SHP77 (cell line): ENCODE results near the gene RPL13.
"Not testable (repeated sequence)": the region's sequence is repeated elsewhere in the genome, so short reads cannot be mapped to it uniquely, and the experiment has no call there.

ENCODE experiments used
- DNase-seq, 2 experiments: peaks; one replicate each; lab custom pipeline; 2025; lab: John Stamatoyannopoulos, UW

Gene RPL13

DNA sequence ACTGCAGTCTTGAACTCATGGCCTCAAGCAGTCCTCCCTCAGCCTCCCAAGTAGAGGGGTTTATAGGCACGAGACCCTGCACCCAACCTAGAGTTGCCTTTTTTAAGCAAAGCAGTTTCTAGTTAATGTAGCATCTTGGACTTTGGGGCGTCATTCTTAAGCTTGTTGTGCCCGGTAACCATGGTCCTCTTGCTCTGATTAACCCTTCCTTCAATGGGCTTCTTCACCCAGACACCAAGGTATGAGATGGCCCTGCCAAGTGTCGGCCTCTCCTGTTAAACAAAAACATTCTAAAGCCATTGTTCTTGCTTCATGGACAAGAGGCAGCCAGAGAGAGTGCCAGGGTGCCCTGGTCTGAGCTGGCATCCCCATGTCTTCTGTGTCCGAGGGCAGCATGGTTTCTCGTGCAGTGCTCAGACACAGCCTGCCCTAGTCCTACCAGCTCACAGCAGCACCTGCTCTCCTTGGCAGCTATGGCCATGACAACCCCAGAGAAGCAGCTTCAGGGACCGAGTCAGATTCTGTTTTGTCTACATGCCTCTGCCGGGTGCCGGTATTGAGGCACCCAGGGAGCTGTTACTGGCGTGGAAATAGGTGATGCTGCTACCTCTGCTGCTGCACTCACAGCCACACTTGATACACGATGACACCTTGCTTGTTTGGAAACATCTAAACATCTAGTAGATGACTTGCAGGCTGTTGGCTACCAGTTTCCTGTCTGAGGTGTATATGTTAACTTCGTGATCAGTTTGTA lies 3.3 kb downstream of the RPL13 start:
- no peak for DNase-seq

DNA sequence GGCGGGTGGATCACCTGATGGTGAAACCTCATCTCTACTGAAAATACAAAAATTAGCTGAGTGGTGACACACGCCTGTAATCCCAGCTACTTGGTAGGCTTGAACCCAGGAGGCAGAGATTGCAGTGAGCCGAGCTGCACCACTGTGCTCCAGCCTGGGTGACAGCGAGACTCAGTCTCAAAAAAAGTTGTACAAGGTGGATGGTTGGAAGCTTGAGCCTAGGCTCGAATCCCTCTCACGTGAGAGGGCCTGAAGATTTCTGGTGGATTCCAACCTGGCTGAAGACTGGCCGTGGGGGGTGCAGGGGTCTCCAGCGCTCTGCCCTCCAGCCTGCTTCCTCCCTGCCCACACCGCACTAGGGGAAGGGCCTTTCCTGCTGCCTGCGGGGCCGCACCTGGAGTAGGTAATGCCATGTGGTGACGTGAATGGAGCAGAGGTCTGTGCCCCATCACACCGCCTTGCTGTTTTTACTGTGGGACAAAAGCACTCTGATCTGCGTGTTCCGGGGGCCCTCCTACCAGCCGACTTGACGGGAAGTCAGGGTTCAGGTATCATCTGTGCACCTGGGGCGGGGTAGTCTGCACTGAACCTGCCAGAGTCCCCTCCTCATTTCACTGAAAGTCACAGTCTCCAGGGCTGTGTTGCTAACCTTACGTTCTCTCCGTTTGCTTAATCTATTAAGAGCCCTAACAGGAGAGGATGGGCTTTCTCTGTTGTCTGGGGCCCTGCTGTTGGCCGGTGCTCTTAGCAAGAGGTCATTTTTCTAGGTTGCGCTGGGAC lies 4.2 kb downstream of the RPL13 start:
- no peak for DNase-seq

DNA sequence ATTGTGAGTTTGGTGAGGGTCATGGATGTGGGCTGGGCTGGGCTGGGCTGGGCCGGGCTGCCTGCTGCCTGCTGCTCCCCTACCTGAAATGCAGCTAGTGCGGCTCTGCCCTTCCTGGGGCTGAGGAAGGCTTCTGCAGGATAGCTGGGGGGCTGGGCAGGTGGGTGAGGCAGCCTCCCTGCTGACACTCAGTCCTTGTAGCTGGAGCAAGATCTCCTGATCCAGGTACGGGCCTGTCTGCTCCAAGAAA lies 4.7 kb downstream of the RPL13 start:
- peak in 1 of 2 experiments; percentile 28 for DNase-seq

DNA sequence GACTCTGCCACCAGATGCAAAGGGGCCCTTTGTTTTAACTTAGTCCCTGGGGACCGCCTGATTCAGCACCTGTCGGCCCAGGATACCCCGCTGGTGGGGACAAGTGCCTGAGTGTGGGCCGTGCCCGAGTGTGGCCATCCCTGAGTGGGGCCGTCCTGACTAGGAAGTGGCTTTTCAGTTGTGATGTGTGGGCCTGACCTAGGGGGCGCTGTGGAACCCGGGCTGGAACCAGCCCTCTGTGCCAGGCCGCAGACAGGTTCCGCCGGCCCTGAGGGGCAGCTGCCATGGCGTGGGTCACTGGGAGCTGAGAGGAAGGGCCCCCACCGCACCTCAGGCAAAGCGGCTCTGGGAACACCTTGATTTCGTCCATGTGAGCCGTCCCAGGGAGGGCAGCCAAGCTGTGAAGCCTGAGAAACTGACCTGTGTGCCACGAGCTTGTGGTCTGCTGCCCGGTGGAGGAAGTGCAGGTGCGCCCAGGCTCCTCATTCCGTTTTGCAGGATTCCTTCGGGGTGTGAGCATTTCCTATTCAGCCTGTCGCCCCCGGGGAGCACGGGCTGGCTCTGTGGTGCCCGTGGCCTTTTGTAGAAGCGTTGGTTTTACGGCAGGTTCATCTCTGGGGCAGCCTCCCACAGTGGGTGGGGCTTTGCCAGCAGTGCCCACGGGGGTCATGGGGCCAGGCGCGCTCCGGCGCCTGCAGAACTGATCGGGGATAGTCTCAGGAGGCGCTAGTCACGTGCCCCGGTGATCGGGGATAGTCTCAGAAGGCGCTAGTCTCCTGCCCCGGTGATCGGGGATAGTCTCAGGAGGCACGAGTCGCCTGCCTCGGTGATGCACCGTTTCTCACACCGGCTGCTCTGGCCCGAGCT lies 5.3 kb downstream of the RPL13 start:
- peak; percentile 30 to 62 for DNase-seq

DNA sequence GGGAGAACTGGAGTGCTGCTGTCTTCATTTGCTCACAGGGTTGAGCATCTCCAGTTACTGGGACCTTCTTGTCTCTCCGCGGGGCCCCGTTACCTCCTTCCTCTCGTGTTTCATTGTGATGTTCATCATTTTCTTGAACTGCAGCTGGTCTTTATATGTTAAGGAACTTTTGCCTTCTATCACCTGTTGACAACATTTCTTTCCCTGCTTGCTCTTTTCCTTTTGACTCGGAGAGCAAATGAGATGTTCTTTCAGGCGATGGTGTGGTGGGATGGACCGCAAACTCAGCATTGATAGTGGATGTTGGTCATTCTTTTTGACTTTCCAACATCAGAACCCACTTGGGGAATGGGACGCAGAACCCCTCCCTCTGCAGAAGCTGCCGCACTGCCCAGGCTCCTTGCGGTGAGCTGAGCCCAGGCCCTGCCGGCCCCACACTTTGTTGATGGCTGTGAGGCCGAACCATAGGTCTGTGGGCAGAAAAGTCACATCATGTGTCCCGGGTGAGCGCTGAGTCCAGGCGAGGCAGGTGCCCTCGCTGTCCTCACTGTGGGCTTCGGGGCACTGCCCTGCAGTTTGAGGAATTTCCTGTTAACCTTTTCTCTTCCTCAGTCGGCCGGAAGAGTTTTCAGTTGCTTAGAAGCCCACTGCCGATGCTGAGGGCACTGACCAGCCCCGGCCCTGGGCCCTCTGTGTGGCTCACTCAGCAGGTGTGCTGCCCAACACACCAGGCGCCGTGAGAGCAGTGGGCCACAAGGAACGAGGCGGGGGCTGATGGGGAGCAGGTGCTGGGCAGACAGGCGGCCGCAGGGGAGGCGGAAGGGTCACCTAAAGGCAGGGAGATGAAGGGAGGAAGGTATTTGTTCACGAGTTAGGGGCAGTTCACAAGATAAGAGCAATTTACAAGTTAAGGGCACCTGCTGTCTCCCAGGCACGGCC lies 7.4 kb downstream of the RPL13 start:
- DNase-seq = no peak

DNA sequence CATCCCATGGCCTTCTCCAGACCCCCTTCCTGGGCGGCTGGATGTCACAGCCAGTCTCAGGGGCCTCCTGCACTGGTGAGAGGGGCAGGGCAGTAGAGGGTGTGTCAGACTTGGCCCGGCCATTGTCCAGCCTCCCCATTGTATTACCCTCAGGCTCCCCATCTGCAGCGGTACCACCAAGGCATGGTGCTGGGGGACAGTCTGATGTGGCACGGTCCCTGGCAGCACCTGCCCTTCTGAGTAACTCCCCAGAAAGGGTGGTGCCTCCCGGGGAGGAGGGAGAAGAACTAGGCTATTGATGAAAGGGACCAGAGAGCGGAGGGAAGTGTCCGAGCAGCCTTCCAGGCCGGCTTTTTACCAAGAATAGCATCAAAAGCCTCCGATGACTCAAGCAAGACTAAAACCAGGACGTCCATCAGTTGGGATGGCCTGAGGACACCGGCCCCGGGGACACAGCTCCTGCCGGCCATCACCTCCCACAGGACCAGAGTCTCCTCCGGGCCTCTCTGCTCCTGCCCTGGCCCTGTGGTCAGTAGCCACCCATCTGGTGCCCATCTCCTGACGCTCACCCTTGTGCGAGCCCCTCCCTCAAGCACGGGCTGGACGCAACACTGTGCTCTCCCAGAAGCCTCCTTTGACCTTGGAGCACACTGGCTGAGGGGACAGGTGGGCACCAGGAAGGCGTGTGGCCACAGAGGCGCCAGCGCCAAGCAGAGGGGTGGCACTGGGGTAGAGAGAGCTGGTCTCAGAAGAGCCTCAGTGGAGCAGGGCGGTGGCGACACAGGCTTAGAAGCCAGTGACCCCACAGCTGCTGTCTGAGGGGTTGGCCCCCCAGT lies 9.2 kb downstream of the RPL13 start:
- no peak for DNase-seq

DNA sequence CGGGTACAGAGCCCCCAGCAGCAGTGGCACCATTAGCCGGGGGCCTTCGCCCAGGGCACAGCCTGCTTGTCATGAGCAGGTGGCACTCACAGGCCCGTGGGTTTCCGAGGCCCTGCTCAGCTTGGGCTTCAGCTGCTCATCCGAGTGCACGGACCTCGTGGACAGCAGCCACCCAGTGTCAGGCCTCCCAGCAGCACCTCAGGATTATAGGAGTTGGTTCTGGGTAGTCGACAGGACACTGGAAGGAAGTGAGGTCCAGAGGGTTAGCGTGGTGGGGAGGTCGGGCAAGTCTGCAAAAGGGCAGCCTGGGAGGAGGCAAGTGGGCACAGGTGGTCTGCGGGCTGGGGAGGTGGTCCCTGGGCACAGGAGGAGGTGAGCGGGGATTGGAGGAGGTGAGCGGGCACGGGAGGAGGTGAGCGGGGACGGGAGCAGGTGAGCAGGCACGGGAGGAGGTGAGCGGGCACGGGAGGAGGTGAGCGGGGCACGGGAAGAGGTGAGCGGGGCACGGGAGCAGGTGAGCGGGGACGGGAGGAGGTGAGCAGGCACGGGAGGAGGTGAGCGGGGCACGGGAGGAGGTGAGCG lies 10.0 kb downstream of the RPL13 start:
- DNase-seq = no peak

DNA sequence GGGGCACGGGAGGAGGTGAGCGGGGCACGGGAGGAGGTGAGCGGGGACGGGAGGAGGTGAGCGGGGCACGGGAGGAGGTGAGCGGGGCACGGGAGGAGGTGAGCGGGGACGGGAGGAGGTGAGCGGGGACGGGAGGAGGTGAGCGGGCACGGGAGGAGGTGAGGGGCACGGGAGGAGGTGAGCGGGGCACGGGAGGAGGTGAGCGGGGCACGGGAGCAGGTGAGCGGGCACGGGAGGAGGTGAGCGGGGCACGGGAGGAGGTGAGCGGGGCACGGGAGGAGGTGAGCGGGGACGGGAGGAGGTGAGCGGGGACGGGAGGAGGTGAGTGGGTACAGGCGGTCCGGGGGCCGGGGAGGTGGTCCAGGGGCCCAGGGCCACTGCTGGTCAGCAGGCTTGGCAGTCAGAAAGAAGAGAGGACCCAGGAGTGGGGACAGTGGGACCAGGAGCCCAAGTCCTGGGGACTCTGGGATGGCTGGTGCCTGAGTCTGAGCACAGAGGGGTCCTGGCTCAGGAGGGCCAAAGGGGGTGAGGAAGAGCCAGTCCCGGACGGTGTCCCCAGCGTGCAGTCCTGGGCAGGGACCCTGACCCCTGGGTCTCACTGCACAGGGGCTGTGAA lies 10.6 kb downstream of the RPL13 start:
- not testable (repeated sequence) for DNase-seq

DNA sequence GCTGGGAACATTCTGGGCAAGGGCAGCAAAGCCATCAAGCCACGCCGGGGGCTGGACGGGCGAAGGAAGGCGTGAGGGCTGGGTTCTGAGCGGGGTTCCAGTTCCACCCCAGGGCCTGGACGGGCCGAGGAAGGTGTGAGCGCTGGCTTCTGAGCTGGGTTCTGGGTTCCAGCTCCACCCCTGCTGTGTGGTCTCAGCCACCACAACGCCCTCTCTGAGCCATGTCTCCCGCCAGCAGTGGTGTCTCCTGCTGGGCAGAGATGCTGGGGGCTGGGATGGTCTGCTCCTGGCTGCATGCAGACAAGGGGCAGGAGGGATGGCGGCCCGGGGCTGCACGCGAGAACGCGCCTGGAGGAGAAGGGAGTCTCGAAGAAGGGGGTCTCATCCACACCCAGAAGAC lies 11.2 kb downstream of the RPL13 start:
- DNase-seq = no peak

DNA sequence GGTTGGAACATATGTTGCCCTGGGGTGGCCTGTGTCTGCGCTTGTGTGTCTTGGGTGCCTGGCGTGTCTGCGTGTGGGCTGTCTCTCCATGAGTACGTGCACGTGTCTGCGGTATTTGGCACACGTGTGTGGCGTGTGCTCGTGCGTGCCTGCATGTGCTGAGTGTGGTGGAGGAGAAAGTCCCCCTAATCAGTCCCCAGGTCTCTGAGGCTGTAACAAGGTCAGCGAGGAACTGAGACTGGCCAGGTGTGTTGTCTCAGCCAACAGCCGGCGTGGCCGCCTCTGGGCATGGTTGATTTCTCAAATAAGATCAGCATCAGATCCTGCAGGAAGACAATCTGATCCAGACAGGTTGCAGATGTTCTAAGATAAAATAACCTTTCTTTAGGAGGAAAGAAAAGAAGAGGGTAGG lies 11.6 kb downstream of the RPL13 start:
- DNase-seq = no peak

DNA sequence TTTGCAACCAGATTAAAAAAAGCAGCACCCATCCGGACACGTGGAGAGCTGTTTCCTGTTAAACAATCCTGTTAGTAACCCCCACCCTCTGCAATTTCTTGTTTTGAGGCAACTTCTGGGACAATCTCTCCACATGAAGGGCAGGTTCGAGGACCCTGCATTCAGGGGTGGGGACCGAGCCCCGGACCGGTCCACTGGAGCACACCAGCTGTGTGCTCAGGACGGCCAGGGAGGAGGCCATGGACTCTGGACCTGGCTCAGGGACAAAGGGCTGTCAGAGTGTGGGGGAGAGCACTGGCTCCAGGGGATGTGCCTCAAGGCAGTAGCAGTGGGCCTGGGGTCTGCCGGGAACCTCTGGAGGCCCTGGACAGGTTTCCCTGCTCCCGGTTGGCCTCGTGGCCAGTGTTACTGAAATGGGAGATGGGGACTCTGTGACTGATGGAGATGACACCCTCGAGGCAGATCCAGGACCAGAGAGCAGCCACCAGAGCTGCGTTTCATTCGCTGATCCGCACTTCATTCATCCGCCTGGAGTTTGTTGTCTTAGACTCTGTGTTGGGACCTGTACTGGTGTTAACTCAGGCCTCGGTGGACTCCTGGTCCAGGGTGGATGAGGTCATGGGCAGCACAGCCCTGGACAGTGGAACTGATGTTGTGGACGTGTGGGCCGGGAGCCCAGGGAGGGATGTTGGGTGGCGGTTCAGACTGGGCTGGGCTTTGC lies 12.2 kb downstream of the RPL13 start:
- no peak for DNase-seq

DNA sequence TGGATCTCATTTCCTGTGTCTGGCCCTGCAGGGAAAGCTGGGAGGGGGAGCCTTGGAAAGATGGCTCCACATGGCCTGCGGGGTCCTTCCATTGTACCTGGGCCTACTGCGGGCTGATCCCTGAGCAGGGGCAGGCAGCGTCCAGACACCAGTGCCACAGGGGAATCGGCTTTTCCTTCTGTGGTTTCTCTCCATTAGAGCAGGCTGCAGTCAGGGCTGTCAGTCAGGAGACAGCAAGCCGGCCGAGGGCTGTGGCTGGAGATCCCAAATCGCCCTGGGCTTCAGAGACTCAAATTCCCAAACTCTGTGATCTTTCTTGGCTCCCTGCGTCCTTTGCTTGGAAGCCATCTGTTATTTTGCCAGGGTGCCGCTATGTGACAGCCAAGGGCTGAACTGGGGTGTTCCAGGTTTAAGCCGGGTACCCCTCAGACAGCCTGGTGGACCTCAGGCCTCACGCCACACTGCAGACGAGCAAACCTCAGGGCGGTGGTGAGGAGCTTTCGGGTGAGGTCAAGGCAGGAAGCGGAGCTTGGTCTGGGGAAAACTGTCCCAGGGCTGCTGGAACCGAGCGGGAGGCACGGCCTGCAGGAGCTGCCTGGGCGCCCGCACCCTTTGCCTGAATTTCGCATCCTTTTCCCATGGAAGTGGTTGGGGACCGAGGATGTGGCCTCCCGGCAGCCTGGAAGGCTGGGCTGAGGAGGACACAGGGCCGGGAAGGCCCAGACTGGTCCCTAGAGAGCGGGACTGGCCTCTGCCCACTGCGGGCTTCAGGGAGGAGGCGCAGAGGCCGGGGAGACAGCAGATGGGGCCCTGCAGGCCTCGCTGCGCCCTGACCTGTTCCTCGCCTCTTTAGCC lies 13.6 kb downstream of the RPL13 start:
- no peak for DNase-seq

DNA sequence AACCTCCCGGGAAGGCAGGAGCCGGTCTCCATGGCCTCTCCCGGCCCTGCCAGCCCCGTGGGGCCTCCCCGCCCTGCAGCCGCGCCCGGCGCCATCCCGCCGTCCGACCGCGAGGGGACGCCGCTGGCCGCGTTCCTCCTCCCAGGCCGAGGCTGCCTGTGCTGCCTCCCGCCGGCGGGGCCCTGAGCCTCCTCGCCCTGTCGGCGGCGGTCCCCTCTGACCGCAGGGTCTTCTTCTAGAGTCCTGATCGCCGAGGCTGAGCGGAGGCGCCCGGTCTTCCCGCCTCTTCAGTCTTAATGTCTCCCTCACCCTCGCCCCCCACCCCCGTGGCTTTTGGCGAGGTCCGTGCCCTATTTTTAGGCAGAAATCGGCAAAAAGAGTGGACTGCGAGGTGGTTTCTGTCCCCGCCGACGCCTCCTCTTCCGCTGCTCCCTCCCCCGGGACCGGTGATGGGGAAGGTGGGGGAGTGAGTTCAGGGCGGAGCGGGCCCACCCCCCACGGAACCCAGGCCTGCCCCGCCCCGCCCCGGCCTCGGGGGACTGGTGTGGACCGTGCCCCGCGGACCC lies 14.3 kb downstream of the RPL13 start:
- no peak for DNase-seq

DNA sequence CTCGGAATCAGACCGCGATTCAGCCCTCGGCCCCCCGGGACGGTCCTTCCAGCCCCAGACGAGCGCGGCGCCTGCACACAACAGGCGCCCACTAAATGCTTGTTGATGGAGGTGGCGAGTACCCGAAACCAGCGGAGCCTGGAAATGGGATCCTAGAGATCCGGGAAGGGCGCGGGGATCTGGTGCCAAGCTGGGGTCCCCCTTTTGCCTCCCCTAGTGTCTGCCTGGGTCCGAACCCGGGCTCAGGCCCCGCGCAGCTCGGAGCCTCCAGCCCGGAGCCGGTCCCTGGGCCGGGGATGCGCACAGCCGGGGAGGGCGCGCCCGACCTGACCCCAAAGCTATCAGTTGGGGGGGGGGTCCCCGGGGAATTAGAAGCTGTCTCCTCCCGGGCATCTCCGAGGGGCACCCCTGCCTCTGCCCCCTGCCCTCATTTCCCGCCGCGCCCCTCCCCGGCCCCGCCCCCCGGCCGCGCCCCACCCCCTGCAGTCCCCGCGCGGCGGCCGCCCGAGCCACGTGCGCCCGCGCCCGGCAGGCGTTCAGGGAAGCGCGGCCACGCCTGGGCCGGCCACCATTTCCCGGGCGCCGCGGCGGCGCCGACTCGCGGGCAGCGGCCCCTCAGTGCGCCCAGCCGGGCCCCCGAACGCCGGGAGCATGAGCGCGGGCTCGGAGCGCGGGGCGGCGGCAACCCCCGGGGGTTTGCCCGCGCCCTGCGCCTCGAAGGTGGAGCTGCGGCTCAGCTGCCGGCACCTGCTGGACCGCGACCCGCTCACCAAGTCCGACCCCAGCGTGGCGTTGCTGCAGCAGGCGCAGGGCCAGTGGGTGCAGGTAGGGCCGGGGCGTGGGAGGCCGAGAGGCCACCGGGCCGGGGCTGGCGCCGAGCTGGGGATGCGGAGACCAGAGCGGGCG lies 15.0 kb downstream of the RPL13 start, which contains the start of gene CPNE7:
Gene CPNE7, plus strand, starts transcription at position 512 of the 906 bp plus-strand sequence. Its CDS starts 140 bp downstream, at position 652.
- no peak for DNase-seq

DNA sequence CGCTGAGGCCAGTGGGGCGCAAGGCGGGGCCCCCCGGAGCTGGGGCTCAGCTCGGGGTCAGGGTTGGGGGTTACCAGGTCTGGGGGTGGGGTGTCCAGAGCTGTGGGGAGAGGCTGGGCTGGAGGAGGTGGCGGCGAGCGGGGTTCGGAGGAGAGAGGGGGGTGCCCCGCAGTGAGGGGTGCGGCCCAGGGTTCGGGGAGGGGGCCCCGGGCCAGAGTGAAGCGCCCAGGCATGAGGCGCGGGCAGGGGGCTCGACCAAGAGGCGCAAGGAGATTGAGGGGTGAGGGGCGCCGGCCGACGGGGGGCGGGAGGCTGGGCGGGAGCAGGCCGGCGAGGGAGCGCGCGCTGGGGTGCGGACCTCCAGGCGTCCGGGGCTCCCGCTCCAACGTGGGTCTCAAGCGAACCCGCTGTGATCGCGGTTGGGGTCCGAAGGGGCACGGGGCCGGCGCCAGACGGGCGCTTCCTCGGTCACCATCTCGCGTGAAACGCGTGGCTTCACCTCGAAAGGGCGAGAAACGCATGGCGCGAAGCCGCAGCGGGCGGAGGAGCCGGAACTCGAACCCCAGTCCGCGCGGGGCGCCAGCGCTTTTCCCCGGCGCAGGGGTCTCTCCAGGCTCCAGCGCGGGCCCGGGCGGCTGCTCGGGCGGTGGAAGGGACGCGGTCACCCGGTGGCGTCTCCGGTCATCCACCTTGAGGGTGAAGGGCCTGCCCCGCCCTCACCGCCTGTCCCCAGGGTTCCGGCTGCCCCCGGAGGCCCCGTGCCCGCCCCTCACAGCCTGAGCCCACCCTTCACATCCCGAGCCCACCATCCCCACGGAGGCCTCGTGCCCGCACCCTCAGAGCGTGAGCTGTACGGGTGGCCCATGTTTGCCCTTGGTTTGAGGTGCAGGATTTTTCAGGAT lies 15.9 kb downstream of the RPL13 start:
- DNase-seq = no peak
